Stimulated activated CD4-positive, alpha-beta T cell treated with anti-CD3 and anti-CD28 coated beads, Interleukin-1b, Interleukin-23, amount 100 ng/mL, for 24 hours (primary cell): ENCODE results near the gene ST6GAL1.
"Not testable (repeated sequence)": the region's sequence is repeated elsewhere in the genome, so short reads cannot be mapped to it uniquely, and the experiment has no call there.

ENCODE experiments used
- DNase-seq, 4 experiments: peaks; one replicate each; pipeline ENCODE4 v3.0.0-alpha.2; 2020; ENCODE audit warnings: low read depth in 4 of 4, low spot score in 1 of 4

ST6GAL1 gene

DNA sequence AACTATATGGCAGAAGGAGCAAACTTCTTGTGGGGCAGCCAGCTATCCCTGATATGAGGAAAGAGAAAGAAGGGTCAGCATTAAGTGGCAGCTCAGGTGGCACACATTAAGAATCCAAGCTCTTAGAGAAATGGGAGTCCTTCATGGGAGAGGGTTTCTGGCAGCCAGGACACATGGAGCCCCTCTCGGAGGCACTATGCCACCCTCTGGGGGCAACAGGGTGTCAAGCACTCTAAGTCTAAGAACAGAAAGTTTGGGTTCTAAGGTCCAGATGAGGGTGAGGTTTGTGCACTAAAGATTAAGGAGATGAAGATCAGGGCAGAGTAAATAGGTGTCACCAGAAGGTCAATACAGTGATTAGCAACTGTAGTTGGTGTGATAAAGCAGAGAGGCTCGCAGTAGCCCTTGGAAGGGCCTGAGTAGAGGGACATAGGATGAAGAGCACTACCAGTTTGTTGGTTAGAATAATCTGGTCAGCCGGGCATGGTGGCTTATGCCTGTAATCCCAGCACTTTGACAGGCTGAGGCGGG, 89.3 kb downstream of the ST6GAL1 start:
- no peak for DNase-seq

DNA sequence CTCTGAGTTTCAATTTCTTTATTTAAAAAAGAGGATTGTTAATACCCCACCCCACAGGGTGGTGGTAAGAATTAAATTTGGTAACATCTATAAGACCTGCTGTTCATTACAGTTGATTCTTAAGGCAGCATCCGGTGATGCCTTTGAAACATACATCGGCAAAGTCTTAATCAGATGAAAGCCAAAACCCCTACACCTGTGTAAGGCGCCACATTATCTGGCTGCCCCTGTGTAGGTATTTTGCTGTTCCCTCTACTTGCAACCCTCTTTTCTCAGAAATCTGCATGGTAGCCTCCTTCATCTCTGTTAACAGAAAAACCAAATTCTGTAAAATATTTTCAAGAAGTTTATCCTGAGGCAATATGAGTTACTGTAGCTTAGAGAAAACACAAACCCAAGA, 90.0 kb downstream of the ST6GAL1 start:
- DNase-seq, result no peak

DNA sequence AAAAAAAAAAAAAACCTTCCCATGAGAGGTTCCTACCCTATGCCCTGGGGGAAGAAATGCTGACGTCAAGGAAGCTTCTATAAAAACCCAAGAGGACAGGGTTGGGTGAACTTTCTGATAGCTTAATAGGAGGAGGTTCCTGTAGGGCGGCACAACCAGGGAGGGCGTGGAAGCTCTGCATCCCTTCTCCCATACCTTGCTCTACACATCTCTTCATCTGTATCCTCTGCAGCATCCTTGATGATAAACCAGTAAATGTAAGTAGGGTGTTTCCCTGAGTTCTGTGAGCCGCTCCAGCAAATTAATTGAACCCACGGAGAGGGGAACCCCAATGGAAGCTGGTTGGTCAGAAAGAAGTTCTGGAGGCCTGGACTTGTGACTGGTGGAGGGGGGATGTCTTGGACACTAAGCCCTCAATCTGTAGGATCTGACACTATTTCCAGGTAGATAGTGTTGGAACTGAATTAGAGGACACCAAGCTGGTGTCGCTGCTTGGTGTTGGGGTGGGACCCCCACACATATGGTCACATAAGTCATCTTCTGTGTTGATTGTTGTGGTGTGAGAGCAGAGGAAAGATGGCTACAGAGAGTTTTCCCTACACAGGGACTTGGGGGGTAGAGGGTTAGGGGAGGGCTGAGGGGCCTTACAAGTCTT, 91.5 kb downstream of the ST6GAL1 start:
- DNase-seq, result no peak

DNA sequence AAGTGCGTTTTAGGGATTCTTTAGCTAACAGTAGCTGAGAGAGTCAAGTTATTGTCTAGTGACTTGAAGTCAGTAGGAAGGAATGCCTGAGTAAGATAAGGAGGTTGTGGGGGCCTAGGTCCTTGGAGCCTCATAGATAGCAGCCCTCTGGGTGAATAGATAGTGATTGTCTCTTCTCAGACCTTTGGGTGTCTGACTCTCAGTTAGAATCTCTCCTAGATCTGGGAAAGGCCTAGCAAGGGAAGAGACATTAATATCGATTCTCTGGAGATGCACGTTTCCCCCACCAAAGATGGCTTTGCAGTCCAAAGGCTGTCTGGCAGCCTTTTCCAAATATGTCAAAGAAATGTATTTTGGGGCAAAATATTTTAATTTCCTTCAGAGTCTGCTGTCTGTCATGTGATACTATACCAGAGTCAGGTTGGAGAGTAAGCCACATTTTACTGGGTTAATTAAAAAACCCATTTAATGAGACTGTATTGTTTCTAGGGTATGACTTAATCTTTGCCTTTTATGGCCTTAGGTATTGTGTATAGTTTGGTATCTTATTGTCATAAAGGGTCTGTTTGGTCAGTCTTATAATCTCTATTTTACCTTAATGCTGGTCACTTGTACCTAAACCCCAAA, 92.2 kb downstream of the ST6GAL1 start:
- no peak for DNase-seq

DNA sequence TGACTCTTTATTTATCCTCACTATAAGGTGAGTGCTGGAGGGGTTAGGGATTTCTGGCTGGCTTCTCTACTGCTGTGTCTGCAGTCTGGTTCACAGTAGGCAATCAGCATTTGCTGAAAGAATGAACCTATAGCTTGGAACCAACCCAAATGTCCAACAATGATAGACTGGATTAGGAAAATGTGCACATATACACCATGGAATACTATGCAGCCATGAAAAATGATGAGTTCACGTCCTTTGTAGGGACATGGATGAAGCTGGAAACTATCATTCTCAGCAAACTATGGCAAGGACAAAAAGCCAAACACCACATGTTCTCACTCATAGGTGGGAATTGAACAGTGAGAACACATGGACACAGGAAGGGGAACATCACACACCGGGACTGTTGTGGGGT, 93.0 kb downstream of the ST6GAL1 start:
- not testable (repeated sequence) for DNase-seq

DNA sequence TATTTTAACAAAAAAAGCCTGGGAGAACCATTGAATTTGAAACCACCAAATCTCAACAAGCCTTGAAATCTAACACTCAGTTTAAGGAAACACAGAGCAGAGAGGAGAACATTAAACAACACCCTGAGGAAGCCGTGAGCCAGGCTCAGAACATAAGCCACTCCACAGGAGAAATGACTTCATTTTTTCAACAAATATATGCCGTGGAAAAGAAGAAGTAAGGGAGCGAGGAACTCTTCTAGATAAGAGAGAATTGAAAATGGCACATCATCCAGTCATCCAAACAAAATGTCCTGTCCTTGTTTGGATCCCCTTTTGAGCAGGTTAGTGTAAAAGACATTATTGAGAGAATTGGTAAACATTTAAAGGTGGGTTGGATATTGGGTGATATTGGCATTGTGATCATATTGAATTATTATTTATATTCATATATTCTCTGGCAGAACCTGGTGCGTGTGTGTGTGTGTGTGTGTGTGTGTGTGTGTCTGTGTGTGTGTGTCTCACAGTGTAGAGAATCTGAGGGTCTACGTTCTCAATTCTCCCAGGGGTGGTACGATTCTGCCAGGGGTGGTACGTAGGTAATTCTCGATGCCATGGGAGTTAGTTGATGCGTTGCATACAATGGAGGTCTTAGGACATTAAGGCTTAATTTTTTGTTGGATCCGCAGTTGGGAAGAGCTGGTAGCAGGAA, 94.4 kb downstream of the ST6GAL1 start:
- DNase-seq, result no peak

DNA sequence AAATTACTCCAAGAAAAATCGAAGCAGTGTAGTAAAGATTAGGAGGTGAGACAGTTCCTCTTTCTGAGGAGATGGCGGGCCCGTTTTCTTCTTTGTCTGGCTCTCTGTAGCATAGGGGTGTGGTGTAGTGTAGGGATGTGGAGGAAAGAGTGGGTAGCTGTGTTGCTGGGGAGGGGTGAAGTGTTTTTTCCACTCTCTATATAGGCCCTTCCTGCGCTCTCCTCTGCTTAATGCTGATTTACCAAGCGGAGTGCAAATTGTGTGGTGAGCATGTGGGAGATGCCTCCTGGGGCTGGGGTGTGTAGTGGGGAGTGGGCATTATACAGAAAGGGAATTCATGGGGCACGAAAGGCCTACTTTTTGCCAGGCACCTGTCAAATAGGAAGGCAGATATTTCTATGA, 94.9 kb downstream of the ST6GAL1 start:
- peak in 1 of 4 experiments; percentile 39 for DNase-seq

DNA sequence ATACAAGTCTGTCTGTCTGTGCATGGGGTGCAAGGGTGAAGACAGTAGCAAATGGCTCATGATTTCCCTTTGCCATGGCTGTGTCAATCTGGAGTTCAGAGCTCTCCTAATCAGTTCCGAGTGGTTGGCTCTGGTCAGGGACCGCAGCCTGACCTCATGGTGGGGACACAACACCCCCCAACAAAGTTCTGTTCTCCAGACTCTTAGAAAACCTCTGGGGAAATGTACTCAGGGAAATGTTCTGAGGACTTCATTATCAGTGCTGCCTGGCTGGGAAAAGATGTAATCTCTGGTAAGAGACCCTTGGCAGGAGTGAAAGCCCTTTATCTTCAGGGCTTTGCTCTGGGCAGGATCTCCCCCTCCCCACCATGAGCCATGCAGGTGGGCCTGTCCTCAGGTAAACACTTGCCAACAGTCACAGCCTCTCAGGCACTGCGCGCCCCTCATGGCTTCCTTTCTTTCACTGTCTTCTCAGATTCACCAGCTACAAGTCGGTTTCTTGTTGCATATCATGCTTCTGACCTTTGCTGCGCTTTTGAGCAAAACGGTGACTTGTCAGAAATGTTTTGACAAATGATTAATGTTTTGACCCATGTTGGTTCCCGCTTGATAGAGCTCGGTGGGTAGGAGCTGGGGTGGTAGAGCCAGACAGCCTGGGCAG, 95.5 kb downstream of the ST6GAL1 start:
- no peak for DNase-seq

DNA sequence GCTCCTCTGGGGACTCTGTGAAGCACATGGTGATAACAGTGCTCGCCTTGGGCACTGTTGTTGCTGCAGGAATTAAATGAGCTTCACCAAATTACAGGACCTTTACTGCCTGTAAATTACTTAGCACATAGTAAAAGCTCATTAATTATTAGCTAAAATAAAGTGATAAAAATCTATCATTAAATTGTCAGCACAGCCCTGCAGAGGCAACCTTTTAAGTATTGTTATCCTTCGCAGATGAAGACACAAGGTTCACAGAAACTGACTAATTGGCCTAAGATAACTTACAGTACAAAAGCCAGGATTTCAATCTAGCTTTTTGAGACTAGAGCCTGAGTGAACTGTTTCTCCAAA, 96.0 kb downstream of the ST6GAL1 start:
- DNase-seq, result no peak

DNA sequence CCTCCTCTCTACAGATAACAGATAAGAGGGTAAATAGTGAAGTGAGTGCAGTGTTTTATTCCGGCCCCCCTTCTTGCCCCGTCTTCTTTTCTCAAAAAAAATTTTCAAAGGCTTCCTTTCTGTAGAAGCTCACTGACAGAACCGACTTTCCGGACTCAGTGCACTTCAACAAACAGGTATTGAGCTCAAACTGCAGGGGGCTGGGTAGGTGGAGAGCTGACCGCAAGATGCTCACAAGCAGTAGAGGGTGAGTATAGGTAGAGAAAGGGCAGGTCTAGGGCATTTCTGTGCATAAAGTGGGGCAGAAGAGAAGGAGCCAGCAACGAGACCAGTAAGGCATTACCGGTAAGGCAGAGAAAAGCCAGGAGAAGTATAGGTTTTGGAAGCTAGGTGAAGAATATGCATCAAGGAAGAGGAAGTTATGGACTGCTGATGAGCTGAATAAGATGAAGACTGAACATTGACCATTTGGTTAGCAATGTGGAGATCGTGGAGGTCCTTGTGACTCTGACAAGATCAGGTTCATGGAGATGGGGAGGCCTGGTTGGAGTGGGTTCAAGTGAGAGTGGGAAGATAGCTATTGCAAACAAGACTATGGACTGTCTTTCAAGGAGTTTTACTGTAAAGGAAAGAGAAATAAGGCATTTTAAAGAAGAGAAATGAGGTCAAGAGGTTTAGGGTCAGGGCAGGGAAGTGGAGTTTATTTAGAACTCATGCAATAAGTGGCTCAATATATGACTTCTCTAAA, 97.4 kb downstream of the ST6GAL1 start:
- no peak for DNase-seq

DNA sequence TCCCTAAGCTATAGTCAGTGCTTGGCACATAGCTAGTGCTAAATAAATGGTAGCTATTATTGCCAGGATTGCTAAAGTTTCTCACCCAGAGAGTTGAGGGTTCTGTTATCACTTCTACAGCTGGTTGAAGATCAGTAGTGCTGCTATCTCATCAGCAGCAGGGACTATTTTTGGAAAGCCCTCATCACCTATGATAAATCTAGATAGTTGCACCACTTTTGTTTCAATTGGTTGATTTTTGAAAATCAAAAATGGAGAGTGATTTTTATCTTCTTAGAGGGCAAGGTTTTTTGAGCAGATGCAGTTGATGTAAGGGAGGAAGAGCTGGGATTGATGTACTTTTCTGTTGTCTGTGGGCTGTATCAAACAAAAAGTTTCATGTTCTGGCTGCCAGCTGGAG, 101.6 kb downstream of the ST6GAL1 start:
- DNase-seq, result no peak

DNA sequence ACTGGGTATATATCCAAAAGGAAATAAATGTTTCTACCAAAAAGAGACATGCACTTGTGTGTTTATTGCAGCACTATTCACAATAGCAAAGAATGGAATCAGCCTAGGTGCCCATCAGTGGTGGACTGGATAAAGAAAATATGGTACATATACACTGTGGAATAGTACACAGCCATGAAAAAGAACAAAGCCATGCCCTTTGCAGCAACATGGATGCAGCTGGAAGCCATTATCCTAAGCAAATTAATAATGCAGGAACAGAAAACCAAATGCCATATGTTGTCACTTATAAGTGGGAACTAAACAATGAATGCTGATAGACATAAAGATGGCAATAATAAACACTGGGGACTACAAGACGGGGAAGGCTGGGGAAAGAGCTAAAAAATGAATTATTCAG, 106.1 kb downstream of the ST6GAL1 start:
- no peak for DNase-seq

DNA sequence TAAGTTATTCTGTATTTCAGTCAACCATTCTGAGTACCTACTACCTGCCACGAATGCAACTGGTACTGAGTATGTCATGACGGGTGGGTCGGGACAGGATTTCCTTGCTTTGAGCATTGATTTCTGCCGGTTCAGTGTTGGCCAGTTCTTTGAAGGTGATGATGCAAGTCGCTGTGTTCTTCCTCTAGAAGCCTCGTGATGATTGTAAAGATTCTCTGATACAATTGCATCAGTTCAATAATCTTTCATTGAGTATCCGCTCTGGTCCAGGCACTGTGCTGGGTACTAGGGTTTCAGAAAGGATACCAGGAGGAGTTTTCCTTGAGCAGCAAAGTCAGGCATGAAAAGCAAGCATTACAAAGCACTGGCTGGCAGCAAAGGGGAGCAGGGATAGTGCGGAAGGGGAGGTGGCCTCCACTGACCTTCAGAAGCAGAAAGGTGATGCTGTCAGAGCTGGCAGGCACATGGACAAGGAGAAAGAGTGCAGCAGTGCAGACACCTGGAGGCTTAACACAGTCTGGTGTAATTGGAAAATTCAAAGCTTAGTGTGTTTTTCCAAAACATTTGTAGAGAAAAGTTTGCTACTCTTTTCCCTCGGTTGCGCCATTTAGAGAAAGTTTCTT, 108.9 kb downstream of the ST6GAL1 start:
- no peak for DNase-seq

DNA sequence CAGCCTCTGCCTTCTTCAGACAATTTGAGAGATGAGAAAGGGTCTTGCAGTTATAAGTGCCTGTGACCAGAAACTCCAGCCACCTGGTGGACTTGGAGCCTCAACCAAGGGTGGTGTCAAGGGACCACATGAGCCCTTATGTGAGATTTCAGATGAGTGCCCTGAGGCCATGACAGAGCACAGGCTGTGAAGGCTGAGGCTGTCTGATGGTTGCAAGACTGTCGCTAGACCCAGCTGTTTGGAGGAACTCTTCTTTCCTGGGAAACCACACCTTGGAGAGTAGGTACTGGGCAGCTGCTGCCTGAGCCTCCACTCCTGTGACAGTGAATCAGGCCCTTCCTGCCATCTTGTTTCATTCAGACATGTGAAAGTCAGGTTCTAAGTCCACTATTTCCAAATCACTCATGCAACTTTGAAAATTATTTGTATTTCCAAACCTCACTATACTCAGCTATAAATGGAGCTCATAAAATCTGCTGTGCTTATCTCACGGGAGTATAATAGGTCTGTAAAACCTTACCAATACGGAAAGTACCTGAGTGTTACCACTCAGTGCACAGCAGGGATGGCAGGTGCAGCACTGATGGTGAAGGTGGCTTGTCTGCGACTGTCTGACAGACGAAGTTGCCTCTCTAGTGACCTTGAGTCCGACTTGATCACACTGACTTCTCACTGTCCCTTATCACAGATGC, 109.5 kb downstream of the ST6GAL1 start:
- DNase-seq, result no peak

DNA sequence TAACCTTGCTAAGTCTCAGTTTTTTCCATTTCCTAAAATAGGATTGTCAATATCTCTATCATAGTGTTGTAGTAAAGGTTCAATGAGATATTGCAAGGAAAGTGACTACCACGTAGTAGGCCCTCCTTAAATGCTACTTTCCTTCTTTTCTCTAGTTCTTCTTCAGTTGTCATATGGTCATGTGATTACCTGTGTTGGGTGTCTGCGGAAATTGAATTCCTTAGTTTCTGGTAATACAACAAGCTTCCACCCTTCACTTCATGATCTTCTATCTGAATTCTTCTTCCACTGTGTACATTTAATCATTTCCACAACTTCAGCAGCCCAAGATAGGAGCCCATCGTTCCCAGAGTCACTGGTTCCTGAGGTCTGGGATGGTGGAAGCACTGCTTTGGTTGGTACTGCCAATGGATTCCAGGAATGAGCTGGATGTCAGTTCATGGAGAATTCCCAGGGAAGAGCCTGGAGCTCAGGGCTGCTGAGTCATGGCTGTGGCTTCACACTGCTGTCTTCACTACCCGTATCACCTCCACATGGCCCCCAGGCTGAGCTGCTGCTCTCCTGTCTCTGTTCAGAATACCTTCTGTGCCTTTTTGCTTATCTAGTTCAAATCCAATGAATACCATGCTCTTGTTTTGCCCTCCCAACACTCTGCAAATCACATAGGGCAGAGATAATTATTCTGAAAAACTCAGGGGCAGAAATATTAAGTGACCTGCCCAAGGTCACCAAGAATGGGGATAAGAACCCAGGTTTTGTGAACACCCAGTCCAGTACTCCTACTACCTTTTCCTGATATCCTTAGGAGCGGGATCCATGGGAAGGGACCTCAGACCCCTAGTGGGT, 110.4 kb downstream of the ST6GAL1 start:
- DNase-seq, result no peak

DNA sequence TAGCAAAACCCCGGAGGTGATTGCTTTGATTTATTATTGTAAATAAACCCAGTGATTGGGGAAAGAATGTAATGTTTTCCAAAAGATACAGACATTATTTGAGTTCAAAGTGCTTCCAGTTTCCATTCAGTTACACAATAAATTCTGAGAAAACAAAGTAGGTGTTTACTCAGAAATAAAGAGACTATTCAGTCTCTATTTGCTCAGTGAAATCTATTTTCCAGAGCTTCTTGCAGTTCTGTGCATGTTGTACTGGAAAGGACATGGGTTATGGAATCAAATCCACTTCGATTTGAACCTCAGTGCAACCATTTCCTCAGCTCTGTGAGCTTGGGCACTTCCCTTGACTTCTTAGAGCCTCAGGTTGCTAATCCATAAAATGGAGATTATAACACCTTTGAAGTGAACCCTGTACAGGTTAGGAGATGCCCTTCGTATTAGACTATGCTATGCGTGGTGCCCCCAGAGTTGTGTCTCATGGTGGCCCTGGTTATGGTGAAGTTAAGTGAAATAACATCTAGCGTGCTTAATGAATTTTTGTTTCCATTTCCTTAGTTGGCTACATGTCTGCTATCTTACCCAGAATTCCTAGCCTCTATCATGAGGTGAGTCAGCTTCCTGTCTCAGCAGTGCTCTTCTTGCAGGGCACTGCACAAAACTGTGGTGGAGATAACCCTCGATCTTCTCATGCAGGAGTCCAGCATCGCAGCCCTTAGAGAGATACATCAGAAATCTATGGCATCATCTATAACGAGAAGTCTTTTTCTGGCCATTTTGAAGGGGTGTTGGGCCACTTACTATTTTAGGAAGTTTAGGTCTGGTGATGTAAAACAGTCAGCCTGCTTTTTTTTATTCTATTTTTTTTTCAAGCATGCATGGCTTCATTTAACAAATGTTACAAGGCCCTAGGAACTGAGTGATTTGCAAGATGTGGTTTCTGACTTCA, 111.3 kb downstream of the ST6GAL1 start:
- no peak for DNase-seq

DNA sequence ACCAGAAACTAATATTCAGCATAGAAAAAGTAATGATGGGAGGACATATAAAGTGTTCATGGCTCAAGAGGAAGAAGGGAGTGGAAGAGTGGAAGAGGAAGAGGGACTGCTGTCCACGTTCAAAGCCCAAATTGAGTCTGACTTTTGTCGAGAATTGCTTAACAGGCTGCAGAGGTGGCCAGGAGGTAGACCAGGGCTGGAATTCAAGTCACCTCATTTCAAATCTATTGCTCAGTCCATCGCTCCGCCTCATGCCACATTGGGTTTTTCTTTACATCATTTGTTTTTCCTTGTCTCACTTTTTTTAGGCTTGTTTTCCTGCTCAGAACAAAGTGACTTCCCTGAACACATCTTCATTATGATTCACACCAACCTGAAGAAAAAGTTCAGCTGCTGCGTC, 112.0 kb downstream of the ST6GAL1 start:
- DNase-seq, result no peak

DNA sequence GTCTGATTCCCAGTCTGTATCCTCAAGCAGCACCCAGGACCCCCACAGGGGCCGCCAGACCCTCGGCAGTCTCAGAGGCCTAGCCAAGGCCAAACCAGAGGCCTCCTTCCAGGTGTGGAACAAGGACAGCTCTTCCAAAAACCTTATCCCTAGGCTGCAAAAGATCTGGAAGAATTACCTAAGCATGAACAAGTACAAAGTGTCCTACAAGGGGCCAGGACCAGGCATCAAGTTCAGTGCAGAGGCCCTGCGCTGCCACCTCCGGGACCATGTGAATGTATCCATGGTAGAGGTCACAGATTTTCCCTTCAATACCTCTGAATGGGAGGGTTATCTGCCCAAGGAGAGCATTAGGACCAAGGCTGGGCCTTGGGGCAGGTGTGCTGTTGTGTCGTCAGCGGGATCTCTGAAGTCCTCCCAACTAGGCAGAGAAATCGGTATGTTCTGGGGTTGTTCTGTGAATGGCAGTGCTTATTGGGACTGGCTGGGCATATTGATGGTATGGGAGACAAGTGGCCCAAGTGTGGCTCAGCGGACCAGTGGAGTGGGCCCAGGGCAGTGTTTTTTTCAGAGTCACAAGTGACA, 112.6 kb downstream of the ST6GAL1 start:
- DNase-seq, result no peak
